Mammary epithelial cell (primary cell): ENCODE results near the gene ANKRD17.

ENCODE experiments used
- EZH2 ChIP-seq: IDR thresholded peaks from 2 replicates; pipeline ENCODE4 v1.6.1; 2012; ENCODE audit warnings: low read length, inconsistent platforms, borderline replicate concordance
- TF ChIP-seq, protein P1 (sequence below), 2 donors: IDR thresholded peaks in 1 of 2; conservative IDR thresholded peaks in 1 of 2; 2 replicates each; pipeline ENCODE4 v1.5.1; 2011 to 2012; ENCODE audit warnings: inconsistent platforms in 2 of 2, low read length in 2 of 2, mild to moderate bottlenecking in 2 of 2, control low read depth in 1 of 2, low read depth in 1 of 2; ENCODE audit not compliant: insufficient read depth in 1 of 2; ENCODE audit errors: extremely low read depth in 1 of 2

DNA sequence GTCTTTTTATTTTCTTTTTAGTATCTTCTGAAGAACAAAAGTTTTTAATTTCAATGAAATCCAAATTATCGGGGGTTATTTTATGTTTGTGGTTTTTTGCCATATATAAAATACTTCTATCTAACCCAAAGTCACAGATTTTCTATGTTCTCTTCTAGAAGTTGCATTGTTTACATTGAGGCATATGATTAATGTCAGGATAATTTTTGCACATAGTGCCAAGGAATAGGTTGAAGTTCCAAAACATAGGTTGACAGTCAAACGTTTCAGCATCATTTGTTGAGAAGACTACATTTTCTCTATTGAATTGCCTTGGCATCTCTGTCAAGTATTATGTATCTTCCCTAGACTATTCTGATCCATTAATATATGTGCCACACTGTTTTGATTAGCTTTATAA lies 64.5 kb downstream of the ANKRD17 start:
- TF ChIP-seq, protein P1, sequence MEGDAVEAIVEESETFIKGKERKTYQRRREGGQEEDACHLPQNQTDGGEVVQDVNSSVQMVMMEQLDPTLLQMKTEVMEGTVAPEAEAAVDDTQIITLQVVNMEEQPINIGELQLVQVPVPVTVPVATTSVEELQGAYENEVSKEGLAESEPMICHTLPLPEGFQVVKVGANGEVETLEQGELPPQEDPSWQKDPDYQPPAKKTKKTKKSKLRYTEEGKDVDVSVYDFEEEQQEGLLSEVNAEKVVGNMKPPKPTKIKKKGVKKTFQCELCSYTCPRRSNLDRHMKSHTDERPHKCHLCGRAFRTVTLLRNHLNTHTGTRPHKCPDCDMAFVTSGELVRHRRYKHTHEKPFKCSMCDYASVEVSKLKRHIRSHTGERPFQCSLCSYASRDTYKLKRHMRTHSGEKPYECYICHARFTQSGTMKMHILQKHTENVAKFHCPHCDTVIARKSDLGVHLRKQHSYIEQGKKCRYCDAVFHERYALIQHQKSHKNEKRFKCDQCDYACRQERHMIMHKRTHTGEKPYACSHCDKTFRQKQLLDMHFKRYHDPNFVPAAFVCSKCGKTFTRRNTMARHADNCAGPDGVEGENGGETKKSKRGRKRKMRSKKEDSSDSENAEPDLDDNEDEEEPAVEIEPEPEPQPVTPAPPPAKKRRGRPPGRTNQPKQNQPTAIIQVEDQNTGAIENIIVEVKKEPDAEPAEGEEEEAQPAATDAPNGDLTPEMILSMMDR (conservative IDR thresholded peaks at IDR 0.05 in 1 of 2, IDR thresholded peaks at IDR 0.05 in 1 of 2; ENCODE audit: extremely low read depth in 1 of 2, insufficient read depth in 1 of 2, low read depth in 1 of 2, low read length in 2 of 2), result no peak
- no peak for TF ChIP-seq EZH2
